Fibroblast of peridontal ligament (primary cell): ENCODE results near the gene FBXO42.
"Not testable (repeated sequence)": the region's sequence is repeated elsewhere in the genome, so short reads cannot be mapped to it uniquely, and the experiment has no call there.

Source experiments
- DNase-seq: peaks from one replicate; pipeline ENCODE4 v3.0.0-alpha.2; 2010; ENCODE audit errors: extremely low read depth

The FBXO42 gene

DNA sequence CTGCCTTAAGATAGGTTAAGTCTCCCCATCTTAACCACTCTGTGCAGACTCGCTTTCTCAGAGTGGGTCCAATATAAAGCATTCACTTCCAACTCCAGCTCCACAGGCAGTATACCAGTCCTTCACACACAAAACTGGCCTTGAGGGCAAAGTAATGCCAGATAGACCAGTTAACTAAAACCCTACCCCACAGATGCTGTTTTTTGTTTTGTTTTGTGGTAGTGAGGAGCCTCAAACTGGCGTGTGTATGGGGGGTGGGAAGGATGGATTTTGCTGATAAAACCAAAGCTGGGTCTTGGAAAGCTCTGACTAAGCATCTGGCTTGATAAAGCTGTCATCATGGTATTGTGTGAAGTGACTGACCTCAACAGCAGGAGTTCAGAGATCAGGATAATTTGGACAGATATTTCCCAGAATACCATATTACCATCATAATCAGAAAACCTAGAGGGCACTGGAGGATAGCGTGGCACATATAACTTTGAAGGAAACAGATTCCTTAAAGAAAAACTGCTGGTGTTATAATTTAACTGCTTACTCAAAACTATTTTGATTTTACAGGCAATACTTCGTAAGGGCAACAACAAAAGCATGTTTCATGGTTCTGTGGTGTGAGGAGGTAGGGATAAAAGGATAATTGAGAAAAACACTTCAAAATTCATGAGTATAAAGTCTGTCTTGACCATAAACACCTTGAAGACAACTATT, 85.7 kb downstream of the FBXO42 start:
- no peak for DNase-seq

DNA sequence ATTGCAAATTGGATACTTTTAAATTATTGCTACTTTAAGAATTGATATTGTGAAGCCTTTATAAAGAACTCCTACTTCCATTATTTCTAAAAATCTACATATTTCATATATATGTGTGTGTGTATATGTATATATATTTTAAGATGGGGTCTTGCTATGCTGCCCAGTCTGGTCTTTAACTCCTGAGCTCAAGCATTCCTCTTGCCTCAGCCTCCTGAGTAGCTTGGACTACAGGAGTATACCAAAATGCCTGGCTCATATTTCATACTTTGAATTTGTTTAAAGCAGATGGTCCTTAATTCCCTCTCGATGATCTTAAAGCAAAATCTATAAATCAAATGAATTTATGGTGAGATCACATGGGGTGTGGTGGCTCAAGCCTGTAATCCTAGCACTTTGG, 90.2 kb downstream of the FBXO42 start:
- no peak for DNase-seq

DNA sequence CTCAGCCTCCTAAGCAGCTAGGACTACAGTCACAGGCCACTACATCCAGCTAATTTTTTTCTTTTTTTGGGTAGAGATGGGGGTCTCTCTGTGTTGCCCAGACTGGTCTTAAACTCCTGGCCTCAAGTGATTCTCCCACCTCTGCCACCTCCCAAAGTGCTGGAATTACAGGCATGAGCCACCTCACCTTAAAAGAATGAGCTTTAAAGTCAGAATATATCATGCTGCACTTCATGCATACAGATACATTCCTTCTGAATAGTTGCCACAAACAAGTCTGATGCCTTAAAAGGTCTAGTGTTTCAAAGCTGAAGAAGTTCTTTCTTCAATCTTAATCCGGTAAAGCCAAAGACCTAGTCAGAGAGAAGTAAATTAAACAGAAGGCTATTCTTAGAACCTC, 91.5 kb downstream of the FBXO42 start:
- DNase-seq, result peak; percentile 39

GRCh38 chr1:16258591-16259135, 93.6 kb downstream of the FBXO42 start:
- DNase-seq, result no peak

DNA sequence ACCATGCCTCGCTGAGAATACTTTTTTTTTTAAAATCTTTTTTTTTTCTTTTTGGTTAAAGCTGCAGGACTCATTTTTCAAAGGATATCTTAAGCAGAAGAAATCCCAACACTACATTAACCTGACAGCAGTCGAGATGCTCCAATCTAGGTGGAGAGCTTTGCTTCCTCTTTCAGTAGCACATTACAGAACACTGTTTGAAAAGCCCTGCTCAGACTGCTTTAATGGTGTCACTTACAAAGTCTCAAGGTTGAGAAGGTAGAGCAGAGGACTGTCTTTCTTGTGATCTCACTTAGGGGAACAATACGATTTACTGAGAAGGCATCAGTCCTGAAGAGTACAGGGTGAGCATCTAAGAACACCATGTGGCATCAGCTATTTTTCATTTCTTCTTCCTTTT, 94.3 kb downstream of the FBXO42 start:
- no peak for DNase-seq

GRCh38 chr1:16257556-16257955, 94.7 kb downstream of the FBXO42 start:
- not testable (repeated sequence) for DNase-seq

GRCh38 chr1:16256478-16256877, 95.8 kb downstream of the FBXO42 start:
- DNase-seq, result no peak

GRCh38 chr1:16254263-16254928, 97.9 kb downstream of the FBXO42 start:
- DNase-seq, result no peak

DNA sequence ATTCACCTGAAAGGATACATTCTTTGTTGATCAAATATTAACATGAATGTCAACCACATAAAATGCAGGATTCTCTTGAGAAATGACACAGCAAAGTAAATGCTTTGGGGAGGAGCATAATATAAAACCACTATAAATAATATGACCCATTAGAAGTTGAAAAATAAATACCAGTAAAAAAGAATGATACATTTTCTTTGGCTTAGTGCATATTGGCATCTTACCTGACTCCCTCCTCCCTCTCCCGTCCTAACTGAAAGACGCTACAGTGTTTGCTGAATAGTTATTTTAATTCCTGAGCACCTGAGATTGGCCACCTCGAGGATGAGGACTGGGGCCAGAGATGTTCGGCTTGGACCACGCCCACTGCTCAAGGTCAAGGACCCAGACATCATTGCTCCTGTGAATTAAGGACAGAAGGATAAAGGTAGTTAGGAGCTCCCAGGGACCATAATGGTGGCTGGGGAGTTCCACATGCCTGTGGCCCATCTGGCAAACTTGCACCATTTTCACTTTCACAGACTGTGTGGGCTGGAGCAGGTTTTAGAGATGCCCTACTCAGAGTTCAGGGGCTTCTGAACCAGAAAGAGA, 98.9 kb downstream of the FBXO42 start:
- DNase-seq, result no peak

DNA sequence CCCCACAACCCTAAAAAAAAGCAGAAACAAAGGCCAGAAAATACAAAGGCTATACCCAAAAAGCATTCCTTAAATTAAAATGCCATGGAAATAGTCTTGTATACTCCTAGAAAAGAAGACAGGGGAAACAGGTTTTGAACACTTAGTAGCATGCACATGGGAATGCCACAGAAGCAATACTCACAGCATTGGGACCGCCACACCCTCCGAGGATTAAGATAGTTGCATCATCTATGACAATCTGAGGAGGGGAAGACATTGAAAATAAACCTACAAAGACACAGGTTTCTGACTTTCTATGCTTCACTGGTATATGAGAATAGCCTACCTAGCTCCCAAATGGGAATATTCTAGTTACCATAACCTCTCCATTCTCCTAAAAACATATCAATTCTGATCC, 99.4 kb downstream of the FBXO42 start:
- DNase-seq, result no peak

DNA sequence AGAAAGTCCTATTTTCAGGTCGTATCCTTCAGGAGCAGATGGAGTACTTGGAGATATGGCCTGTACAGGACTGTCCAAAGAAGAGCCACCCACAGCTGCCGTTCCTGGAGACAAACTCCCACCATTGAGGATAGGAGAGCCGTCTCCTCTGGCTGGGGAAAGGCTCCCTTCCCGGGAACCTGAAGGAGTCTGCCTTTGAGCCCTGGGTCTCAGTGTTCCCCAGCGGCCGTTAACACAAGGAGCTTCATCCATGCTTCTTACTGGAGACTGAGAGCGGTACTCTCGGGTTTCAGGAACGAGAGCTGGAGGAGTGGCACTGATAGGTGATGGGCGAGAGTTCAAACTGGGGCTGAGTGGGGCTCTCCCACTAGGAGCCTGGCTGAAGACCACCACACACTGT, 100.9 kb downstream of the FBXO42 start:
- DNase-seq, result no peak

DNA sequence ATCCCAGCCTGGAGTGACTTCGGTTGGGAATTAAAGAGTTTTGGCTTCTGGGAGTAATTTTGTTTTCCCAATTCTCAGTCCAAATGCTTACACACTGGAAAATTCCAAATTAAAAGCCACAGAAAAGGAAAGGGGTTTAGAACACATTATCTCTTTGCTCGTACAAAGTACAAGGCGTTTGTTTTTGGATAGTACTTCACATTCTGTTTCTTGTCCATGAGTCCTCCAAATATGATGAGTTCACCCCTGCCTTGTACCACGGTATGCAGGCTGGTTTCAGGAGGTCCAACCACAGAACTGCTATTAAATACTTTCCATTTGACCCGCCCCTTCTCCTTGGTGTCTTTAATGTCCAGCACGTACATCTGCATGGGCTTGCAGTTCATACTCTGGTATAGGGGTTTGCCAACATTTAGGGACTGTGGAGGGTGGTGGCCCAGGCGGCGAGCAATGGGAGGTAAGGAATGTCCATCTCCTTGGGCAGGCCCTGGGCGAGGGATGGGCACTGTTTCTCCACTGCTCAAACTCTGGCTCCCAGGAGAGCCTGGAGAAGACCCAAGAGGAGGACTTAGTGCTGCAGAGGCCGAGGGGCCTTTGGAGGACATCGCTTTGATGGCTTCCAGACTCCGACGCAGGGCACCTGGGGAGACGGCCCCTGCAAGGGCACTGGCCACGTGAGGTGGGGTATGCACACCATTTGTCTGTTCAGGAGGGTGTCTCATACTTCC, 101.6 kb downstream of the FBXO42 start:
- peak; percentile 45 for DNase-seq

GRCh38 chr1:16249596-16250241, 102.6 kb downstream of the FBXO42 start:
- DNase-seq, result peak; percentile 80

- DNase-seq, result peak; percentile 81
Observed at GRCh38 chr1:16248603-16249516, 103.4 kb downstream of the FBXO42 start.

DNA sequence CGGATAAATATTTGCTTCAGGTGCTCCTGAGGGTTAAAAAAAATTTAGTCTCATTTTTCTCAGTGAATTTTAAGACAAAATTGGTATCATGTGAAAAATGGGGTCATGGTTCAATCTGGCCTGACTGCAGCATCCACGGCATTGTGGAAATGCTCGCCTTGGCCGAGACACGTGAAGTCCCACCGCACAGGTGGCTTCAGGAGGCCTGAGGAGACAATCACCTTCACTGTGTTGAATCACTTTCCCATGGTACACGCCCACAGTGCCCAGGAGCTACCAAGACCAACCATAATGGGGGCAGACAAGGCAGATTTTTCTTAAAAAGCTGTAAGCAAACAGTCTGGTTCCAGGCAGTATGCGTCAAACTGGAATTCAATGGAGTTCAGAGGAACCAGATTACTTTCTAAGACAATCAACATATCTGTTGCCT, 104.3 kb downstream of the FBXO42 start:
- DNase-seq, result no peak

GRCh38 chr1:16247441-16247840, 104.8 kb downstream of the FBXO42 start:
- DNase-seq, result no peak

DNA sequence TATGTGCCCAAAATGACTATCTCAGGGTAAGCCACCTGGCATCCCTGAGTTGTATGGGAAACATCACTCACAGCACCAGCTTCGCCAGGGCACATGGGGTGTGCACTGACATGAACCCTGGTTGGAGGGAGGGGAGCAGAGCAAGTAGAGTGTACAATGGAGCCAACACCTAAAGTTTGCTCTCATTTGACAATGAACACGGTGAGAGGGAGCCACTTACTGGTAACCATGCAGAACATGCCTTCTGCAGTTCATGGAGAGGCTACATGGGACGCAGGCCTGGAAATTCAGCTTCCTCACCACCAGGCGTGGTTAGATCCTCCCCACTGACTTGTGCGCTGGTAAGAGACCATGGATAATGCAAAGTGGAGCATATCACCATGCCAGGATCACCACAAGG, 105.3 kb downstream of the FBXO42 start:
- DNase-seq, result no peak

- DNase-seq, result not testable (repeated sequence)
Observed at GRCh38 chr1:16246239-16246638, 106.0 kb downstream of the FBXO42 start.

- DNase-seq, result no peak
Observed at GRCh38 chr1:16245476-16246196, 106.6 kb downstream of the FBXO42 start.
